Measurements from ENCODE around the gene OTUD4.
"Not testable (repeated sequence)": the region's sequence is repeated elsewhere in the genome, so short reads cannot be mapped to it uniquely, and the experiment has no call there.

Gene OTUD4, protein sequence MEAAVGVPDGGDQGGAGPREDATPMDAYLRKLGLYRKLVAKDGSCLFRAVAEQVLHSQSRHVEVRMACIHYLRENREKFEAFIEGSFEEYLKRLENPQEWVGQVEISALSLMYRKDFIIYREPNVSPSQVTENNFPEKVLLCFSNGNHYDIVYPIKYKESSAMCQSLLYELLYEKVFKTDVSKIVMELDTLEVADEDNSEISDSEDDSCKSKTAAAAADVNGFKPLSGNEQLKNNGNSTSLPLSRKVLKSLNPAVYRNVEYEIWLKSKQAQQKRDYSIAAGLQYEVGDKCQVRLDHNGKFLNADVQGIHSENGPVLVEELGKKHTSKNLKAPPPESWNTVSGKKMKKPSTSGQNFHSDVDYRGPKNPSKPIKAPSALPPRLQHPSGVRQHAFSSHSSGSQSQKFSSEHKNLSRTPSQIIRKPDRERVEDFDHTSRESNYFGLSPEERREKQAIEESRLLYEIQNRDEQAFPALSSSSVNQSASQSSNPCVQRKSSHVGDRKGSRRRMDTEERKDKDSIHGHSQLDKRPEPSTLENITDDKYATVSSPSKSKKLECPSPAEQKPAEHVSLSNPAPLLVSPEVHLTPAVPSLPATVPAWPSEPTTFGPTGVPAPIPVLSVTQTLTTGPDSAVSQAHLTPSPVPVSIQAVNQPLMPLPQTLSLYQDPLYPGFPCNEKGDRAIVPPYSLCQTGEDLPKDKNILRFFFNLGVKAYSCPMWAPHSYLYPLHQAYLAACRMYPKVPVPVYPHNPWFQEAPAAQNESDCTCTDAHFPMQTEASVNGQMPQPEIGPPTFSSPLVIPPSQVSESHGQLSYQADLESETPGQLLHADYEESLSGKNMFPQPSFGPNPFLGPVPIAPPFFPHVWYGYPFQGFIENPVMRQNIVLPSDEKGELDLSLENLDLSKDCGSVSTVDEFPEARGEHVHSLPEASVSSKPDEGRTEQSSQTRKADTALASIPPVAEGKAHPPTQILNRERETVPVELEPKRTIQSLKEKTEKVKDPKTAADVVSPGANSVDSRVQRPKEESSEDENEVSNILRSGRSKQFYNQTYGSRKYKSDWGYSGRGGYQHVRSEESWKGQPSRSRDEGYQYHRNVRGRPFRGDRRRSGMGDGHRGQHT

DNA sequence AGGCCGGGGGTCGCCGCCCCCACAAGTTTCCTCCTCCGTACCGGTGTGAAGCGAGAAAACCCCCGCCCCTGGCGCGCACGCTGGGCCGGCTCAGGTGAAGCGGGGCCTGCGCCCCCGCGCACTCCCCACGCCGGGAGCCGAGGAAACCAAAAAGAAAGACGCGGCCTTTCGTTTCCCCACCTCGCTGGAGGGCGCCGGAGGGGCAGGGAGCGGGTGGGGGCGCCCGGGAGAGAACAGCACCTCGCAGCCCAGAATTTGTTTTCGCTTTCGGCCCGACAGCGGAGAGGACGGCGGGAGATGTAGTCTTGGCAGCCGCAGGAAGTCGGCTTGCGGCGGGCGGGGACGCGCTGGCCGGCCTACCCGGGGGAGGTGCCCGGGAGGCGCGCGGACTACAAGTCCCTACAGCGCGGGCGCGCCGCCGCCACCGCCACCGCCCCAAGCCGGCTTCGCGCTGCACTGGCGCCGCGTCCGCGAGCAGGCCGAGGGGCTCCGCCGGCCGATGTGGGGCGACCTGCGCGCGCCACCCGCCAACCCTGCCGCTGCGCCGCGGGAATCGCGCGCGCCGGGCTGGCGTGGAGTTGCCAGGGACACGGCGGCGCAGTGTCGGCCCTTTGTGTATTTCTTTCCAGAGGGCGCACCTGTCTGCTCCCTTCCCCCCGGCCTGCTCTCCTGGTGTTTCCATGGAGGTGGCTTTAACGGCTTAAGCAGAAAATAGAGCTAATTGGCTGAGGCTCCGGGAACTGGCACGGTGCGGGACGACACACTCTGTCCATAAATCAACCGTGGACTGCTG lies at the start of gene OTUD4:
OTUD4 (minus strand) TSS at position 292 of the 793 bp plus-strand sequence. CDS start 616 bp downstream, outside the sequence.
- peak; percentile 97 for DNase-seq

DNA sequence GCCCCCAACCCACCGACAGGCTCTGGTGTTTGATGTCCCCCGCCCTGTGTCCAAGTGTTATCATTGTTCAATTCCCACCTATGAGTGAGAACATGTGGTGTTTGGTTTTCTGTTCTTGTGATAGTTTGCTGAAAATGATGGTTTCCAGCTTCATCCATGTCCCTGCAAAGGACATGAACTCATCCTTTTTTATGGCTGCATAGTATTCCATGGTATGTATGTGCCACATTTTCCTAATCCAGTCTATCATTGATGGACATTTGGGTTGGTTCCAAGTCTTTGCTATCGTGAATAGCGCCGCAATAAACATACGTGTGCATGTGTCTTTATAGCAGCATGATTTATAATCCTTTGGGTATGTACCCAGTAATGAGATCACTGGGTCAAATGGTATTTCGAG lies 42.8 kb upstream of the OTUD4 start:
- not testable (repeated sequence) for DNase-seq

DNA sequence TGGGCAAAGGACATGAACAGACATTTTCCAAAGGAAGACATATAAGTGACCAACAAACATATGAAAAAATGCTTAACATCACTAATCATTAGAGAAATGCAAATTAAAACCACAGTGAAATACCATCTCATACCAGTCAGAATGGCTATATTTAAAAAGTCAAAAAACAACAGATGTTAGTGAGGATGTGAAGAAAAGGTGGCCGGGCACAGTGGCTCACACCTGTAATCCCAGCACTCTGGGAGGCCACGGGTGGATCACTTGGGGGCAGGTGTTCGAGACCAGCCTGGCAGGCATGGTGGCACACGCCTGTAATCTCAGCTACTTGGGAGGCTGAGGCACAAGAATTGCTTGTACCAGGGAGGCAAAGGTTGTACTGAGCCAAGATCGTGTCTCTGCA lies 41.1 kb upstream of the OTUD4 start:
- DNase-seq, result not testable (repeated sequence)

DNA sequence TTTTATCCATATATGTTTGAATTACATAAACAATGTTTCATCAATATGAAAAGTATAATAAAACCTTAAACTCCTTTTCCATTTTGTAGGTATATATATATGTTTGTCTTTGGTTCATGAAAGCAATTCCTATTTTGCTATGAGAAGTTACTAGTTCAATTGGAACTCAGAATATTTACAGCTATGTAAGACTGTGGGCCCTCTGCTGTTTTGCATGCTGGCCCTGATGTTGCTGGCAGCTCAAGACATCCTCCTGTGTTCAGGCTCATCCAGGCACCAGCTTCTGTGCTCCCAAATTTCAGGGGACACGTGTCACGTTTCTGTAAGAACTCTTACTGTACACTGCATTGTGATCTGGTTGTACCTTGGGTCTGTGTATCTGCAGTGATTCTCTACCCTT lies 38.7 kb upstream of the OTUD4 start:
- no peak for DNase-seq

DNA sequence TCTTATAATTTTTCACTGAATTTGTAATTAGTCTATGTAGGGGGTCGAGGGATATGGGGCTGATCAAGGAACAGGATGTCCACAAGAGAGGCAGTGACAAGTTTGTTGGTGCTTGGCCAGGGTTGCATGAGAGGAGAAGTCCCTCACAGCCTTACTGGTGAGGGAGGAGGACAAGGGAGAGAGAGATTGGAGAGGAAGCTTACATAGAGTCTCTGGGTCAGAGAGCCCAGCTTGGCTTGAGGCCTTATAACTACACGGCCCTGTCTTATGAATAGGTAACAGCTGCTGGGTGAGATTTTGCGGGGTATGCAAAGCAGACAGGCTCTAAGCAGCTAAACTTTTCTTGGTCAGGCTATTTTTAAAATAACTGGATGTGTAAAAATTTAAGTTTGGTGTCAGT lies 37.9 kb upstream of the OTUD4 start:
- DNase-seq, result no peak

DNA sequence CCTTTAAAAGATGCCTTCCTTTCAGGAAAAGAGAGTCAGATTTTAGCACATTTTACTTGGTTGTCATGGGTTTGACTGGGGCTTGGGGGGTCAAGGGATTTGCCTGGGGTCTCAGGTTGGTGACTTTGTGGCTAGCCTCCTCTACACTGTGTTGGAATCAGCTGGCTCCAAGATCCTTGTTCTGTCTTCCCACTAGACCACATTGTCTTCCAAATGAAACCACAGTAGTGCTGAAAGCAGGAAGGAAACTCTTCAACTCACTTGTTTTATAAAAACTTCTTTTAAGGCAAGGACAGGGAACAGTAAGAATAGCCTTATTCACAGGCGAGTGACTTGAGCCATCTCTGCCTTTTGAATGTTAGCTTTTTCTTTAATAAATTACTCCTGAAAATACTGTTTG lies 37.0 kb upstream of the OTUD4 start:
- DNase-seq, result no peak

DNA sequence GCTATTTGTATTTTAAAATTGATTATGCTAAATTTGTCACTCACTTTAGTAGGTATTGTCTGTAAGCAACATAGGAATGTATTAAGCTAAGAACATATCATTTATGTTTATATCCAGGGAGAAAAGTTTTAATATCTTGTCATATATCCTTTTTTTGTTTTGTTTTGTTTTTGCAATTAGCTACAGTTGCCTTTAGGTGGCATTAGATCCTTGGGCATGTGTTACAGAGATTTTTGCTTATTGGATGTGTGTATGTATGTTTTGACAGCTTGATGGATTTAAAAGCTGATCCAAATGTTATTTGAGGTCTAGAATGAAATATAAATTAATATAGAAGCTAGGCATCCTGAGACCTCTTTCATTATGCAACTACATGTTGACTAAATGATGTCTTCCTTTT lies 36.1 kb upstream of the OTUD4 start:
- DNase-seq, result no peak

DNA sequence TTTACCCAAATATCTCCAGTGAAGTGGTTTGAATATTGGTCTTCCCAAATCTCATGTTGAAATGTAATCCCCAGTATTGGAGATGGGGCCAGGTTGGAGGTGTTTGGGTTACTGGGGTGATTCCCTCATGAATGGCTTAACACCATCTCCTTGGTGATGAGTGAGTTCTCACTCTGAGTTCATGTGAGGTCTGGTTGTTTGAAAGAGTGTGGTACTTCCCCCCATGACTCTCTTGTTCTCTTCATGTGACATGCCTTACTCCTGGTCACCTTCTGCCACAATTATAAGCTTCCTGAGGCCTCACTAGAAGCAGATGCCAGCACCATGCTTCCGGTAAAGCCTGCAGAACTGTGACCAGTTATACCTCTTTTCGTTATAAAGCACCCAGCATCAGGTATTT lies 32.9 kb upstream of the OTUD4 start:
- no peak for DNase-seq

DNA sequence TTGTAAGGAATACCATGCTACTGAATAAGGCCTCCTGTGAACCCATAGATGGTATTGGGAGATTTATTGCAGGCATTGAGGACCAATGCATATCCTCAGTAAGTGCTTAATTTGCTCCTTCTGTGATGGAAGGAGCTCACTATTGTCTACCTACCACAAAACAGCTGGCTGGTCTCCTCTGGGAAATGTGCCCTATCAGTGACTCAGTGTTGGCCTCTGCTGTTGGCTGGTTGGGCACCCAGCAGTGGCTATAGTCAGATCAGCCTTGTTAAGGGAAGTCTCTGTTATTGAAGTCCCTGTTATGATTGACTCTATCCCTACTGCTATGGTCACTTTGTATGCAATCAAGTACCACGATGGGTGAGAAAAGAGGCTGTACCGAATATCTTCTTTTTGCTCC lies 27.5 kb upstream of the OTUD4 start:
- no peak for DNase-seq

DNA sequence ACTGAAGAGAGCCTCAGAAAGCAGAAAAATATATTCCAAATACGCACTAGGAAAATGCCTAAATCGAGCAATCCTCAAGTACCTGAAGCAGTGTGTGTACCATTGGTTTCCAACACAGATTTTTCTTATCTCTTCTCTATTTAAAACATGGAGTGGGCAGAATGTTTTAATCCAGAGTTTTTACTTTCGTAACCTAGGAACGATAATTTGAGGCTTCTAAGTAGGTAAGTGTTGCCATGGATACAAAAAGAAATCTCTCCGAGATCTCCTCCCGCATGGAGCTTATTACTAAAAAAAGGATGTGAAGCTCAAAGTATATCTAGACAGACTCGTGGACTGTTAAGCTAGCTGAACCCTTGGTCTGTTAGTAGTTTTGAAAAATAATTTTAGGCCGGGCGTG lies 23.0 kb upstream of the OTUD4 start:
- DNase-seq, result no peak

DNA sequence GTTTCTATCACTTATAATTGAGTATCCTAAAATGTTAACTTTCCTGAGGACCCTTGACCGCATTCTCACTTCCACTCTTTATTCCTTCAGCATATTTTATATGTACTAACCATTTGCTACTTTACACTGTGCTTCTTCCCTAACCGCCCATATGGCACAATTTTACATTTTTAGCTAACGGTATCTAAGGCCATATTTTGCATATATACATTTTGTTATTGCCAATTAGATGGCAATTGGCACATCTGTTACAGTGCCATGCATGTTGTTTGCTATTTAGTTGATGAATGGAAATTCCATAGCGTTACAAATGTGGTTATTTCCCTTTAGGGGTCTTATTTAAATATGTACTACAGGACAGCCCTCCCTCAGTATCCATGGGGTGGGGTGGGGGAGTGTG lies 20.0 kb upstream of the OTUD4 start:
- DNase-seq, result no peak

DNA sequence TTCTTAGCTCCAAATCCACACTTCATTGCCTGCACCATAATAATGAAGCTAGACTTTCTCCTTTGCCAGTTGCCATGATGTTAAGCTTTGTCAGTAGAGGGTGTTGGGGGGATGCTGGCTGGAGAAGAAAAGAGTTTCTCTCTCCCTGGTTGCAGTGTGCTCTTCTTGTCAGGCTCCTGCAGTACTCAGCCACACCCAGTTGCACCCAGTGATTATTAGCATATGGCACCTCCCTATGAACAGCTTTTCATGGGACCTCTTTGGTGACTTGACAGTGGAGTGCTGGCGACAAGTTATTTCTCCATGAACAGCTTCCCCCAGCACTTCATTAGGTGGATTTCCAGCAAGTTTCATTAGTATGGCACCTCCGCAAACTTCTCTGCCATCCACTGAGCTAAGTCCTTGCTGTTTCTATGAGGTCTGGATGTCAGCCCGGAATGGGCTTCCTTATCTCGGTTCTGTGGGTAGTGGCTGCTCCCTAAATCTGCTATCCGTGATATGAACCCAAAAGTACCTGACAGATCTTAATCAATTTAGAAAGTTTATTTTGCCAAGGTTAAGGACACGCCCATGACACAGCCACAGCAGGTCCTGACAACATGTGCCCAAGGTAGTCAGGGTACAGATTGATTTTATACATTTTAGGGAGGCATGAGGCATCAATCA lies 18.8 kb upstream of the OTUD4 start:
- DNase-seq, result no peak

DNA sequence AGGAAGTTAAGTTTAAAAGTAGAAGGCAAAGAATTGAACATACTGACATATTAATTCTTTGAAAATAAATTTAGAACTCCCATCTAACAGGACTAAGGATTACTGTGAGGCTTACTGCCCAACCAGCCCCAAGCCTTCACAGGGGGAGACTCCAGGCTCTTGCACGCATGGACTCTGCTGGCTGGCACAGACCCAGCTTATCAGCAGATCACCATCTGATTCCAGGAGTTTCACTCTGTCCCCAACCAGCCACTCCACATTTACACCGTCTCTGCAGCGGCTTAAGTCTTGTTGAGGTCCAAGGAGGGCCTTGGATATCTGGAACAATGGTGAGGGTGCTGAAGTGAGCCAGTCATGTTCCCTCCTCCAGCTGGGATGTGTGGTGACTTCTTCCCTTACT lies 16.4 kb upstream of the OTUD4 start:
- no peak for DNase-seq

DNA sequence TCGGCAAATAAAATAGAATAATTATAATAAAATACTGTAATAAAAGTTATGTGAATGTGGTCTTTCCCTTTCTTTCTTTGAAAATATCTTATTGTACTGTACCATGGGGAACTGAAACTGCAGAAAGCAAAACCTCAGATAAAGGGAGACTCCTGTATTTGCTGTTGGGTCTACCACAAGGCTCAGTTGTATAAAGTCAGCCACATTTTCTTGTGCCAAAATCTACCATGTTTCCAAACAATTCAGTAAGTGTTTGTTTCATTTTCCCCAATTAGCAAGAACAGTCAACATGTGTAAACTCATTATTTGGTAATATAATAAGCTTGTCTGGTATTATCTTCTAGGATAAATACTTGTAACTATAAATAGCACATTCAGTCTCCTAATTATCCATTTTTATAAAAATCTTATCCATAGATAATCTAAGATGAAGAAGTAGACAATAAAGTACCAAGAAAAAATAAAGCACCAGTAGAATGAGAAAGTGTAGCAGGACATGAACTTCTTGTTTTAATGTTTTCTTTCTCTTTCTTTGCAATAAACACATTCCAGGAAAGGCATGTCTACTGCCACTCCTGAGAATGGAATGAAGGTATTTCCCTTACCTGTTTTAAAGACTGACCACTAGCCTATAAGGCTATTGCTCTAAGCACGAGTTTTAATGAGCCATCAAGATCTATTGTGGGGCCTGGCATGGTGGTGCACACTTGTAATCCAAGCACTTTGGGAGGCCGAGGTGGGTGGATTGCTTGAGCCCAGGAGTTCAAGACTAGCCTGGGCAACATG lies 15.0 kb upstream of the OTUD4 start:
- no peak for DNase-seq

DNA sequence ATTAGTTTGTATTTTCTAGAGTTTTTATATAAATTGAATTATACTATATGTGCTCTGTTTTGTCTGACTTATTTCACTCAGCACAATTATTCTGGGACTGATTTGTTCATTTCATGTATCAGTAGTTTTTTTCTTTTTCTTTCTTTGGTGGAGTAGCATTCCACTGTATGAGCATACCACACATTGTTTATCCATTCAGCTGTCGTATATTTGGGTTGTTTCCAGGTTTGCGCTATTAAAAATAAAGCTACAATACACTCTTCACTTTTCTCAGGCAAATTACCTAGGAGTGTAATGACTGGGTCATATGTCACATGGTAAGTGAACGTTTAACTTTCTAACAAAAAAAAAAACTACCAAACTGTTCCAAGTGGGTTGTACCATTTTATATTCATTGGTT lies 9.6 kb upstream of the OTUD4 start:
- DNase-seq, result no peak

DNA sequence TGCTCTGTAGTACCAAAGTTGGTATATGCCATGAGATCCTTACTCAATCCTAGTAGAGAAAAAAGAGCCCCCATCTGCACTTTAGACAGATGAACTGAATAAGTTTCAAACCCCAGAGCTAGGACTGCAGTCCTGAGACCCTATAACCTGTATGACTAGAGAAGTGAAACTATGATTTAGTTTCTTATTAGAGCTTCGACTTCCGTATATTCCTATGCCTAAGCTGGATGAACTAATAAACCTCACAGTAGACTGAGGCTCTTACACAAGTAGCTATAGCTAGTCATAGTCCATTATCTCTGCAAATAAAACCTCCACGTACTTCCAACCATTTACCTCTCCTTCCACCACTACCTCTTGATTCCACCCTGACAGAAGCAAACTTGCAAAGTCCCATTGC lies 6.3 kb upstream of the OTUD4 start:
- DNase-seq, result no peak

DNA sequence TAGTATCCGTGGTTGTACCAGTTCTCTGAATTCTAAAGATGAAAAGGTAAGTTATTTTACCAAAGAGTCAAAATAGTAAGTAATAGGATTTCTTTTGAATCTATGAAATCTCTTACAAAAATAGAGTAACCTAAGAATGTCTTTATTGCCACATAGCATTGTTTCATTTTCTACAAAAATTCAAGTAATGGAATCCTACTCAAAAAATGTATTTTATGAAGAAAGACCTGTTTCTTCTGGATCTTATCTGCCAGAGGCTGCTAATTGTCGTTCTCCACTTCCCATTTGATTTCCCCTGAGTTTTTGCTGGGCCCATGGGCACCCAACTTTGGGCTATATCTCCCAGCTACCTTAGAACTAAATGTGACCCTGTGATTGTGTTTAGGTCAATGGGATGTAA lies 3.2 kb upstream of the OTUD4 start:
- no peak for DNase-seq

DNA sequence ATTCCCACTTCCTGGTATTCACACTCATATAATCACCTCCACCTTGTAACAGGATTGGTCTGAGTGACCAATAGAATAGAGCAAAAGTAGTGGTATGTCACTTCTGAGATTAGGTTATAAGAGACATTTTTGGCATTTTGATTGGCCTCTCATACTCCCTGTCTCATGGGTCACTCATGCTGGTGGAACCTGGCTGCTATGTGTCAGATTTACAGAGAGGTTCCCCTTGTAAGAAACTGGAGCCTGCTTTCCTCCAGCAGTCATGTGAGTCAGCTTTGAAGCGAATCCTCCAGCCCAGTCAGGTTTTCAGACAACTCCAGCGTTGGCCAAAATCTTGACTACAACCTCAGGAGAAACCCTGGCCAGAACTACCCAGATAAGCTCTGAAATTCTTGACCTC lies 2.6 kb upstream of the OTUD4 start:
- no peak for DNase-seq

DNA sequence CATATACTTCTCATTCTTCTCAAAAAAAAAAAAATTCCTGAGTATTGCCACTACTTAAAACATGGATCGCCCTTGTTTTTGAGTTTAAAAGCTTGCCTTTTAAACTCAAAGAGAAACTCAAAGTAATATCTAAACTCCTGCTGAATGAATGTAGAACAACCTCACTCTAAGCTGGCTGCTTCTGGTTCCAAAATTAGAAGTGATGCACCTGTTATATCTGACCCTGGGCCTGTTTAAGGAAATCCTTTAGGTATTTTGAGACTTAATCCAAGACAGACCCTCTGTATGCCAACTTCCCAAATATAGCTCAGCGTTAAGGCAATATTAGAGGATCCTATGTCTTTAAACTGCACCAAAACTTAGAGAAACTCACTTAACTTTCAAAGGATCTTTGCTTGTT lies 1.8 kb upstream of the OTUD4 start:
- no peak for DNase-seq

DNA sequence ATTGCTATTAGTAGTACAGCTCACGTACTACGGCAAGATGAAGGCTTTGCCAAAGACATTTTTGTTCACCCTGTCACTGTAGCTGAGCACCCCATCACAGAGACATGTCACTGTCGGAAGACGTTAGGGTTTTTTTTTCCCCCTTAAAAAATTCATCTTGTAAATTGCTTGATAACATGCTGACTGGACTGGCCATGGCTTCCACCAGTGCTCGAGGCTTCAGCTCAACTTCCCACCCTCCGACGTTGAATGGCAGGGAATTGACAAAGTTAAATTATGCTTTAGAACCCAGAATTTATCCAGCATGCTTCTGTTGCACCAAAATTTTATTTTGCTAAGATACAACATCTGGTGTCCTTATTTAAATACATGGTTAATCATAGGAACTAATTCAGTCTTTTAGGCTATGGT lies 707 bp upstream of the OTUD4 start:
- DNase-seq, result no peak

DNA sequence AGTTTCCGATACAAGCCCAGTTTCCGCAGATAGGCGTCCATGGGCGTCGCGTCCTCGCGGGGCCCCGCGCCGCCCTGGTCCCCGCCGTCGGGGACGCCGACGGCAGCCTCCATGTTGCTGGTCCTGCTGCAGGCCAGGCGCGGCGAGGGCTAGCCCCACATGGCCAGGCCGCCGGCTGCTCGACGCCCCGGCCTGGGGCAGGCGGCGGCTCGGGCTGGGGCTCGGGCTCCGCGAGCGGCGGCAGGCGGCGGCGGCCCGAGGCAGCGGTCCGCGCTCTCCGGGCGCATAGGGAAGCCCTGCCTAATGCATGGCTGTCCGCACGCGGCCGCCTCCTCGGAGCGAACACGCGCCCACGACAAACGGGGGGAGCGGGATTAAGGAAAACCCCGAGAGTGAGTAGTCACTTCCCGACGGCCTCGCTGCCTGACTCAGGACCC lies 510 bp downstream of the OTUD4 start:
- not testable (repeated sequence) for DNase-seq
